ENCODE measurements around the gene IPO4.

DNA sequence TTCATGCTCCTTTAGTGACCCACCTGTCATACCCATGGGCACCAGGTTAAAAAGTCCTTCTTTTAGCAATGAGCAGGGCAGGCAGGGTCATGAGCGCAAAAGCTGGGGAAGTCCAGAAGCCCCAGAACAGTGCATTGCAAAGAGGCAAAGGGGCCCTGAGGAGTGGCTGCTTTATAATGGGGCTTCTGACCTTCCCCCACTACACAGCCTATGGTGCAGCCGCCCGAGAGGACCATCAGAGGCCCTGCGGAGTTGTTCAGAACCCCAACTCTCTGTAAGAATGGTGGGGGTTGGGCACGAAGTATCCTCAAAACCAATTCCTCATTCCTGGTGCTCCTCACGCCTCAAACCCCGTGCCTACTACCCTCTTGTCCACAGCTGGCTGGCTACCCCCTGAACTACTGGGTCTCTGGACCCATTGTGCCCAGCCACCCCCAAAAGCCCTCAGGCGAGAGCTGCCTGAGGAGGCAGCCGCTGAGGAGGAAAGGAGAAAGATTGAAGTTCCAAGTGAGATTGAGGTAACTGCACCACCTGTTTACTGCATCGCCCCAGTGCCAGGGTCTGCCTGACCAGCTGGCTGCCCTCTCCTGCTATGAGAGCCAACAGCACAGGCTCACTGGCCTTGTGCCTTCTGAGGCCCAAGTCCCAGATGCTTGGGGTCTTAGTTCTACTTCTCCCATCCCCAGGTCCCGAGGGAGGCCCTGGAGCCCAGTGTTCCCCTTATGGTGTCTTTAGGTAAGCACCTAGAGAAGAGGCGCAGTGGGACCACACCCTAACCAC is 10.0 kb downstream of the IPO4 start:
- no peak for TF ChIP-seq YY1 (IDR thresholded peaks at IDR 0.05)
- TF ChIP-seq TAF1 (conservative IDR thresholded peaks at IDR 0.05) = no peak
- TF ChIP-seq JUND (IDR thresholded peaks at IDR 0.05) = no peak
- TF ChIP-seq, protein P1, sequence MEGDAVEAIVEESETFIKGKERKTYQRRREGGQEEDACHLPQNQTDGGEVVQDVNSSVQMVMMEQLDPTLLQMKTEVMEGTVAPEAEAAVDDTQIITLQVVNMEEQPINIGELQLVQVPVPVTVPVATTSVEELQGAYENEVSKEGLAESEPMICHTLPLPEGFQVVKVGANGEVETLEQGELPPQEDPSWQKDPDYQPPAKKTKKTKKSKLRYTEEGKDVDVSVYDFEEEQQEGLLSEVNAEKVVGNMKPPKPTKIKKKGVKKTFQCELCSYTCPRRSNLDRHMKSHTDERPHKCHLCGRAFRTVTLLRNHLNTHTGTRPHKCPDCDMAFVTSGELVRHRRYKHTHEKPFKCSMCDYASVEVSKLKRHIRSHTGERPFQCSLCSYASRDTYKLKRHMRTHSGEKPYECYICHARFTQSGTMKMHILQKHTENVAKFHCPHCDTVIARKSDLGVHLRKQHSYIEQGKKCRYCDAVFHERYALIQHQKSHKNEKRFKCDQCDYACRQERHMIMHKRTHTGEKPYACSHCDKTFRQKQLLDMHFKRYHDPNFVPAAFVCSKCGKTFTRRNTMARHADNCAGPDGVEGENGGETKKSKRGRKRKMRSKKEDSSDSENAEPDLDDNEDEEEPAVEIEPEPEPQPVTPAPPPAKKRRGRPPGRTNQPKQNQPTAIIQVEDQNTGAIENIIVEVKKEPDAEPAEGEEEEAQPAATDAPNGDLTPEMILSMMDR (IDR thresholded peaks at IDR 0.05; ENCODE audit: low read depth, low read length, missing input control) = no peak
- TF ChIP-seq, protein P2, sequence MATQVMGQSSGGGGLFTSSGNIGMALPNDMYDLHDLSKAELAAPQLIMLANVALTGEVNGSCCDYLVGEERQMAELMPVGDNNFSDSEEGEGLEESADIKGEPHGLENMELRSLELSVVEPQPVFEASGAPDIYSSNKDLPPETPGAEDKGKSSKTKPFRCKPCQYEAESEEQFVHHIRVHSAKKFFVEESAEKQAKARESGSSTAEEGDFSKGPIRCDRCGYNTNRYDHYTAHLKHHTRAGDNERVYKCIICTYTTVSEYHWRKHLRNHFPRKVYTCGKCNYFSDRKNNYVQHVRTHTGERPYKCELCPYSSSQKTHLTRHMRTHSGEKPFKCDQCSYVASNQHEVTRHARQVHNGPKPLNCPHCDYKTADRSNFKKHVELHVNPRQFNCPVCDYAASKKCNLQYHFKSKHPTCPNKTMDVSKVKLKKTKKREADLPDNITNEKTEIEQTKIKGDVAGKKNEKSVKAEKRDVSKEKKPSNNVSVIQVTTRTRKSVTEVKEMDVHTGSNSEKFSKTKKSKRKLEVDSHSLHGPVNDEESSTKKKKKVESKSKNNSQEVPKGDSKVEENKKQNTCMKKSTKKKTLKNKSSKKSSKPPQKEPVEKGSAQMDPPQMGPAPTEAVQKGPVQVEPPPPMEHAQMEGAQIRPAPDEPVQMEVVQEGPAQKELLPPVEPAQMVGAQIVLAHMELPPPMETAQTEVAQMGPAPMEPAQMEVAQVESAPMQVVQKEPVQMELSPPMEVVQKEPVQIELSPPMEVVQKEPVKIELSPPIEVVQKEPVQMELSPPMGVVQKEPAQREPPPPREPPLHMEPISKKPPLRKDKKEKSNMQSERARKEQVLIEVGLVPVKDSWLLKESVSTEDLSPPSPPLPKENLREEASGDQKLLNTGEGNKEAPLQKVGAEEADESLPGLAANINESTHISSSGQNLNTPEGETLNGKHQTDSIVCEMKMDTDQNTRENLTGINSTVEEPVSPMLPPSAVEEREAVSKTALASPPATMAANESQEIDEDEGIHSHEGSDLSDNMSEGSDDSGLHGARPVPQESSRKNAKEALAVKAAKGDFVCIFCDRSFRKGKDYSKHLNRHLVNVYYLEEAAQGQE (IDR thresholded peaks at IDR 0.05) = no peak
- TF ChIP-seq, protein P3, sequence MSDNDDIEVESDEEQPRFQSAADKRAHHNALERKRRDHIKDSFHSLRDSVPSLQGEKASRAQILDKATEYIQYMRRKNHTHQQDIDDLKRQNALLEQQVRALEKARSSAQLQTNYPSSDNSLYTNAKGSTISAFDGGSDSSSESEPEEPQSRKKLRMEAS (IDR thresholded peaks at IDR 0.05) = no peak
- TF ChIP-seq, protein P4, sequence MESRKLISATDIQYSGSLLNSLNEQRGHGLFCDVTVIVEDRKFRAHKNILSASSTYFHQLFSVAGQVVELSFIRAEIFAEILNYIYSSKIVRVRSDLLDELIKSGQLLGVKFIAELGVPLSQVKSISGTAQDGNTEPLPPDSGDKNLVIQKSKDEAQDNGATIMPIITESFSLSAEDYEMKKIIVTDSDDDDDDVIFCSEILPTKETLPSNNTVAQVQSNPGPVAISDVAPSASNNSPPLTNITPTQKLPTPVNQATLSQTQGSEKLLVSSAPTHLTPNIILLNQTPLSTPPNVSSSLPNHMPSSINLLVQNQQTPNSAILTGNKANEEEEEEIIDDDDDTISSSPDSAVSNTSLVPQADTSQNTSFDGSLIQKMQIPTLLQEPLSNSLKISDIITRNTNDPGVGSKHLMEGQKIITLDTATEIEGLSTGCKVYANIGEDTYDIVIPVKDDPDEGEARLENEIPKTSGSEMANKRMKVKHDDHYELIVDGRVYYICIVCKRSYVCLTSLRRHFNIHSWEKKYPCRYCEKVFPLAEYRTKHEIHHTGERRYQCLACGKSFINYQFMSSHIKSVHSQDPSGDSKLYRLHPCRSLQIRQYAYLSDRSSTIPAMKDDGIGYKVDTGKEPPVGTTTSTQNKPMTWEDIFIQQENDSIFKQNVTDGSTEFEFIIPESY (IDR thresholded peaks at IDR 0.05) = no peak
- TF ChIP-seq FOXA1 (IDR thresholded peaks at IDR 0.05) = no peak
- TF ChIP-seq HNF4G (IDR thresholded peaks at IDR 0.05) = no peak

All from liver (tissue), 3 donors.